COR-L47 (cell line): ENCODE data around the gene JMJD8.

Experiments used
- DNase-seq: peaks from one replicate; lab custom pipeline; 2025; lab: John Stamatoyannopoulos, UW

Gene JMJD8

GRCh38 chr16:638034-638543 lies 46.0 kb downstream of the JMJD8 start:
- DNase-seq, result no peak

GRCh38 chr16:637081-638018 lies 46.8 kb downstream of the JMJD8 start:
- DNase-seq, result no peak

GRCh38 chr16:636206-637080 lies 47.7 kb downstream of the JMJD8 start, which contains the start of gene METTL26:
TSS of gene METTL26 (minus strand) at chr16:636305. CDS start at chr16:636290, 15 bp downstream.
- DNase-seq, result peak; percentile 96

- no peak for DNase-seq
These were observed 48.4 kb downstream of the JMJD8 start for GRCh38 chr16:635573-636205.

GRCh38 chr16:634996-635395 lies 49.1 kb downstream of the JMJD8 start:
- no peak for DNase-seq

- no peak for DNase-seq
These were observed 50.0 kb downstream of the JMJD8 start for GRCh38 chr16:634051-634670.

GRCh38 chr16:633336-634050 lies 50.6 kb downstream of the JMJD8 start:
- no peak for DNase-seq

GRCh38 chr16:632486-633335 lies 51.4 kb downstream of the JMJD8 start:
- no peak for DNase-seq

- DNase-seq, result no peak
These were observed 52.3 kb downstream of the JMJD8 start for GRCh38 chr16:631808-632358.
